SK-N-SH (cell line): ENCODE results near the gene CDHR2.

Experiments
- CTCF ChIP-seq: fragments of 200-600 bp; sonication (generic); IDR thresholded peaks from 2 replicates; pipeline ENCODE4 v1.6.1; 2017; ENCODE audit warnings: antibody characterized with exemption, mild to moderate bottlenecking, moderate library complexity
- GATA2 ChIP-seq: sonication (generic); formaldehyde crosslinking; IDR thresholded peaks from 2 replicates; pipeline ENCODE4 v1.5.0; 2020; ENCODE audit warnings: mild to moderate bottlenecking, missing genetic modification reagents
- MAX ChIP-seq: IDR thresholded peaks from 2 replicates; pipeline ENCODE4 v1.4.0; 2012; ENCODE audit warnings: low read depth
- MEF2A ChIP-seq: IDR thresholded peaks from 2 replicates; pipeline ENCODE4 v1.4.0; 2012; ENCODE audit warnings: low read depth, borderline replicate concordance
- RAD21 ChIP-seq: IDR thresholded peaks from 2 replicates; pipeline ENCODE4 v1.6.1; 2012; ENCODE audit warnings: mild to moderate bottlenecking, low read length
- TEAD4 ChIP-seq: IDR thresholded peaks from 2 replicates; pipeline ENCODE4 v1.4.0; 2012; ENCODE audit warnings: mild to moderate bottlenecking, borderline replicate concordance; ENCODE audit not compliant: insufficient read depth
- YY1 ChIP-seq: IDR thresholded peaks from 2 replicates; pipeline ENCODE4 v1.4.0; 2012; ENCODE audit warnings: low read depth, mild to moderate bottlenecking

GRCh38 chr5:176568657-176569056, 19.5 kb downstream of the CDHR2 start:
- TF ChIP-seq CTCF (no peak), GATA2 (CRISPR knock-in tag) (no peak), YY1 (no peak), TEAD4 (no peak), RAD21 (no peak), MAX (no peak), MEF2A (no peak)
